ENCODE data around the gene DCST1. TPM values are rescaled to one million over a fixed set of nuclear protein-coding genes. Genes with fewer than 3 reads are reported as not detected.

Gene DCST1
- total RNA-seq, 4 donors from 2014 or later: 0.21 to 3.5 (median 0.90) TPM; not detected in 1

- Histone ChIP-seq H3K9me3 (no peaks in the 10 kb centered on the region), H3K4me3 (peak overlapping the region; percentile 58 to 94 (median 78)), H3K36me3 (no peaks in the 10 kb centered on the region), H3K27ac (peak overlapping the region; percentile 88 to 99 (median 98)), H3K4me1 (peaks cover 0 to 46% (median 22%) of the 10 kb centered on the region in 4 donors), H3K27me3 (no peaks in the 10 kb centered on the region)
- DNase-seq (ENCODE audit: low spot score in 2 of 2): no peak
- 1 to 3% methylated on average over 34 to 49 of the region's 50 CpGs for WGBS, 2 donors
- TF ChIP-seq EP300 (IDR thresholded peaks at IDR 0.05) (no peak), POLR2A (IDR thresholded peaks at IDR 0.05) (no peak)
- TF ChIP-seq, protein P1, sequence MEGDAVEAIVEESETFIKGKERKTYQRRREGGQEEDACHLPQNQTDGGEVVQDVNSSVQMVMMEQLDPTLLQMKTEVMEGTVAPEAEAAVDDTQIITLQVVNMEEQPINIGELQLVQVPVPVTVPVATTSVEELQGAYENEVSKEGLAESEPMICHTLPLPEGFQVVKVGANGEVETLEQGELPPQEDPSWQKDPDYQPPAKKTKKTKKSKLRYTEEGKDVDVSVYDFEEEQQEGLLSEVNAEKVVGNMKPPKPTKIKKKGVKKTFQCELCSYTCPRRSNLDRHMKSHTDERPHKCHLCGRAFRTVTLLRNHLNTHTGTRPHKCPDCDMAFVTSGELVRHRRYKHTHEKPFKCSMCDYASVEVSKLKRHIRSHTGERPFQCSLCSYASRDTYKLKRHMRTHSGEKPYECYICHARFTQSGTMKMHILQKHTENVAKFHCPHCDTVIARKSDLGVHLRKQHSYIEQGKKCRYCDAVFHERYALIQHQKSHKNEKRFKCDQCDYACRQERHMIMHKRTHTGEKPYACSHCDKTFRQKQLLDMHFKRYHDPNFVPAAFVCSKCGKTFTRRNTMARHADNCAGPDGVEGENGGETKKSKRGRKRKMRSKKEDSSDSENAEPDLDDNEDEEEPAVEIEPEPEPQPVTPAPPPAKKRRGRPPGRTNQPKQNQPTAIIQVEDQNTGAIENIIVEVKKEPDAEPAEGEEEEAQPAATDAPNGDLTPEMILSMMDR (IDR thresholded peaks at IDR 0.05): peak in 1 of 5 experiments; percentile 16
These were observed 33.8 kb upstream of the DCST1 start for GRCh38 chr1:154999571-155000410.

DNA sequence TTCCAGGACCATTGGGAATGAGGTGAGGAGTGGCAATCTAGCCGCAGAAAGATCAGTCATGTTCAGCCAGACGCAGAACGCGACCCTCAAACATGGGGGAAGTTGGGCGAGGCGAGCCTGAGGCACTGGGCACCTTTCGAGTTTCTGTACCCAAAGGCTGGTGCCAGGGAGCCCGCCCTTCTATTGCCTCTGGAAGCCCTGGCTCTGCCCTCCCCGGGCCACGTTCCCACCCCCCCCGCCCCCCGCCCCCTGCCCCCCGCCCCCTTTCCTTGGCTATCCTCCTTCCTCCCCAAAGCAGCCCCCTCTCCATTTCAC lies 33.3 kb upstream of the DCST1 start:
- no peak for DNase-seq (ENCODE audit: low spot score in 2 of 2)
- H3K27ac ChIP-seq: peak overlapping the region; percentile 88 to 99 (median 98)
- peak overlapping the region; percentile 58 to 94 (median 78) for H3K4me3 ChIP-seq
- TF ChIP-seq EP300 (IDR thresholded peaks at IDR 0.05) (no peak), POLR2A (IDR thresholded peaks at IDR 0.05) (no peak)
- TF ChIP-seq, protein P1 (IDR thresholded peaks at IDR 0.05): no peak
- no peaks in the 10 kb centered on the region for H3K36me3 ChIP-seq
- no peaks in the 10 kb centered on the region for H3K27me3 ChIP-seq
- WGBS, 2 donors: 2% methylated on average over 12 to 13 of the region's 13 CpGs
- peaks cover 0 to 51% (median 27%) of the 10 kb centered on the region in 4 donors for H3K4me1 ChIP-seq
- no peaks in the 10 kb centered on the region for H3K9me3 ChIP-seq

GRCh38 chr1:155000726-155001424 lies 32.7 kb upstream of the DCST1 start:
- no peaks in the 10 kb centered on the region for H3K9me3 ChIP-seq
- peak overlapping the region; percentile 58 to 94 (median 78) for H3K4me3 ChIP-seq
- TF ChIP-seq, protein P1 (IDR thresholded peaks at IDR 0.05): peak in 2 of 5 experiments; percentile 66 to 80
- TF ChIP-seq EP300 (IDR thresholded peaks at IDR 0.05) (peak; percentile 19 to 85), POLR2A (IDR thresholded peaks at IDR 0.05) (peak; percentile 65 to 86)
- 0 to 1% methylated on average over 19 to 35 of the region's 43 CpGs for WGBS, 2 donors
- DNase-seq (ENCODE audit: low spot score in 2 of 2): peak; percentile 68 to 83
- peaks cover 0 to 51% (median 32%) of the 10 kb centered on the region in 4 donors for H3K4me1 ChIP-seq
- H3K27me3 ChIP-seq: no peaks in the 10 kb centered on the region
- H3K36me3 ChIP-seq: no peaks in the 10 kb centered on the region
- peak overlapping the region; percentile 88 to 99 (median 98) for H3K27ac ChIP-seq

GRCh38 chr1:155001425-155001674 lies 32.3 kb upstream of the DCST1 start:
- H3K4me1 ChIP-seq: peaks cover 0 to 55% (median 37%) of the 10 kb centered on the region in 4 donors
- H3K27ac ChIP-seq: peak overlapping the region; percentile 88 to 99 (median 98)
- H3K4me3 ChIP-seq: peak overlapping the region; percentile 58 to 94 (median 78)
- no peaks in the 10 kb centered on the region for H3K27me3 ChIP-seq
- TF ChIP-seq EP300 (IDR thresholded peaks at IDR 0.05): no peak
- no peak for TF ChIP-seq POLR2A (IDR thresholded peaks at IDR 0.05)
- DNase-seq (ENCODE audit: low spot score in 2 of 2): no peak
- H3K9me3 ChIP-seq: no peaks in the 10 kb centered on the region
- H3K36me3 ChIP-seq: no peaks in the 10 kb centered on the region
- 0 to 3% methylated on average over 11 of the region's 11 CpGs for WGBS, 2 donors

DNA sequence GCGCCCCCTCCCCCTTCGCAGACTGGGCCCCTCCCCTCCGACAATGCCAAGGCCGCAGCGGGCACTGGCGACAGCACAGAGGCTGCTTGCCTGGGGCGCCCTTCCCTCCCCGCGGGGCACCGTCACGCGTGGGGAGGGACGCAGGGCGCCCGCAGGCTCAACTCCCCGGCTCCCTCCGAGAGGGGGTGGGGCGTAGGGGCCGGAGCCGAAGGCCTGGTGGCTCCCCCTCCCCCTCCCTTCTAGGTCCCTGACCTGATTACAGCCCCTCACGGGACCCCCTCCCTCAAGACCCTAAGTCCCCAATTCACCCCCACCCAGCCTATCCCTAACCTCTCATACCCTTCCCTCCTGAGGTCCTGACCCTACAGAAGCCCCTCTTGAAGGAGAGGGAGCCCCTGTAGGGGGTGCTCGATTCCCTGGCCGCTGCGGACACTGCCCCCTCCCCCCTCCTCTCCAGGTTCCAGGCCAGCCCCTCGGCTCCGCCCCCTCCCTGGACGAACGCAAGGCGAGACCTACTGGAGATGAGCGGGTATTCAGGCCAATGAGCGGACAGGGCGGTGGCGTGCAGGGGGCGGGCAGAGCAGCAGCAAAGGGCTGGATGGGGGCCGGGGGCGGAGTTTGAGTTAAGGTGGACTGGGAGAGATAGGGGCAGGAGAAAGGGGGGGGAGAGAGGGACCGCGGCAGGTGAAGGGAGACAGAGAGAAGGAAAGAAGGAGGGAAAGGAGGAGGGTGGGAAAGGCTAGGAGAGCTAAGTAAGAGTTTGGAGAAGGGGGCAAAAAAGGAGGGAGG lies 31.8 kb upstream of the DCST1 start:
- TF ChIP-seq, protein P1 (IDR thresholded peaks at IDR 0.05): peak; percentile 37 to 72 (median 49)
- TF ChIP-seq POLR2A (IDR thresholded peaks at IDR 0.05) (peak; percentile 83 to 91), EP300 (IDR thresholded peaks at IDR 0.05) (peak in 1 of 2 donors; percentile 84)

More for the DNA sequence above, 31.8 kb upstream of the DCST1 start:
- DNase-seq (ENCODE audit: low spot score in 2 of 2): peak; percentile 100
- H3K36me3 ChIP-seq: no peaks in the 10 kb centered on the region
- no peaks in the 10 kb centered on the region for H3K27me3 ChIP-seq
- 1% methylated on average over 28 to 37 of the region's 38 CpGs for WGBS, 2 donors
- H3K4me1 ChIP-seq: peaks cover 0 to 61% (median 42%) of the 10 kb centered on the region in 4 donors
- no peaks in the 10 kb centered on the region for H3K9me3 ChIP-seq
- peak overlapping the region; percentile 58 to 94 (median 78) for H3K4me3 ChIP-seq
- peak overlapping the region; percentile 88 to 99 (median 98) for H3K27ac ChIP-seq

Measured in tibial nerve (tissue), 4 donors.